Measurements from ENCODE around the gene STUM. TPM values are rescaled to one million over a fixed set of nuclear protein-coding genes. Genes with fewer than 3 reads are reported as not detected.
"Not testable (repeated sequence)": the region's sequence is repeated elsewhere in the genome, so short reads cannot be mapped to it uniquely, and the experiment has no call there.

The STUM gene
- total and polyA plus RNA-seq, 2 of the 8 experiments (the other 6 are each of a cell fraction or from before 2014, with no cell fraction given): 0.76 to 1.2 TPM

GRCh38 chr1:226611980-226612379, 63.4 kb downstream of the STUM start:
- FAIRE-seq; H3K18ac ChIP-seq (ENCODE audit: extremely low read depth, low read length): not testable (repeated sequence)
- CTCF ChIA-PET (ENCODE audit: partially characterized antibody): interaction anchor here (1.2 to 6.4 kb wide), 7 partner anchors 9 to 154 kb away, joined by 3 to 49 read pairs (median 4); partner anchors contain the start of gene STUM

More at GRCh38 chr1:226611980-226612379, 63.4 kb downstream of the STUM start:
- H3K79me2 ChIP-seq (ENCODE audit: control insufficient read depth in 1 of 2, insufficient read depth in 2 of 2, low read length in 2 of 2); H3K4ac ChIP-seq (replicated peaks; ENCODE audit: insufficient read length, low read depth, low read length); DNase-seq (ENCODE audit: low read depth in 1 of 2, low spot score in 2 of 2); H3K23me2 ChIP-seq (ENCODE audit: low read depth, low read length); H3K23ac ChIP-seq (ENCODE audit: insufficient read length); H3K9ac ChIP-seq (replicated peaks in 1 of 4; ENCODE audit: extremely low read depth in 1 of 4, low read depth in 3 of 4, low read length in 3 of 4); H2BK15ac ChIP-seq (ENCODE audit: low read length); H3K4me3 ChIP-seq (ENCODE audit: extremely low read depth in 1 of 4, insufficient read depth in 2 of 4, low read depth in 3 of 4, low read length in 4 of 4); H3K4me2 ChIP-seq (ENCODE audit: insufficient read depth in 1 of 2, low read depth in 2 of 2, low read length in 2 of 2); H3K56ac ChIP-seq (replicated peaks; ENCODE audit: insufficient read length, low read depth, low read length); H4K5ac ChIP-seq (ENCODE audit: insufficient read length, low read depth, low read length); H2BK5ac ChIP-seq (ENCODE audit: low read depth, low read length); H3K9me3 ChIP-seq (ENCODE audit: insufficient read depth in 2 of 2, low read depth in 1 of 2, low read length in 1 of 2); H2BK20ac ChIP-seq (ENCODE audit: low read length); H4K20me1 ChIP-seq (replicated peaks in 1 of 2; ENCODE audit: control insufficient read depth in 1 of 2, insufficient read depth in 2 of 2, low read length in 2 of 2); H2BK120ac ChIP-seq (replicated peaks; ENCODE audit: low read depth, low read length); H3K14ac ChIP-seq (ENCODE audit: insufficient read length); H3K79me1 ChIP-seq (ENCODE audit: low read depth, low read length); H2AFZ ChIP-seq (ENCODE audit: low read length); H2BK12ac ChIP-seq (ENCODE audit: low read depth, low read length); H3K27me3 ChIP-seq (replicated peaks in 1 of 4; ENCODE audit: control insufficient read depth in 3 of 4, extremely low read depth in 1 of 4, insufficient read depth in 3 of 4, low read length in 3 of 4); H3K36me3 ChIP-seq (ENCODE audit: control insufficient read depth in 2 of 4, insufficient read depth in 4 of 4, low read length in 3 of 4); H3K4me1 ChIP-seq (replicated peaks in 1 of 4; ENCODE audit: control insufficient read depth in 3 of 4, insufficient read depth in 4 of 4, low read length in 3 of 4); H4K91ac ChIP-seq (replicated peaks; ENCODE audit: insufficient read length, low read length); H2AK5ac ChIP-seq (ENCODE audit: low read depth, low read length); H3K27ac ChIP-seq (ENCODE audit: low read depth, low read length); H4K8ac ChIP-seq (ENCODE audit: extremely low read depth, insufficient read depth, low read length); POLR2A ChIA-PET (ENCODE audit: partially characterized antibody): not testable (repeated sequence)
- WGBS, 2 experiments (ENCODE audit: extremely low coverage in 1 of 2, insufficient coverage in 1 of 2, insufficient read length in 1 of 2, insufficient replicate concordance in 2 of 2, low coverage in 1 of 2, low lambda C conversion rate in 2 of 2, missing lambda C conversion rate in 1 of 2): 94% methylated on average over 5 of the region's 6 CpGs; no CpG with 5 or more reads in 1 of the 2 experiments

Measured in H1 (cell line).